DMS153 (cell line): ENCODE data around the gene BANP.
"Not testable (repeated sequence)": the region's sequence is repeated elsewhere in the genome, so short reads cannot be mapped to it uniquely, and the experiment has no call there.

Experiments
- DNase-seq: peaks from one replicate; lab custom pipeline; 2025; lab: John Stamatoyannopoulos, UW

BANP gene

GRCh38 chr16:88103581-88104188 lies 152.5 kb downstream of the BANP start:
- DNase-seq: no peak

- DNase-seq: not testable (repeated sequence)
Measured at GRCh38 chr16:88104363-88104762, 153.1 kb downstream of the BANP start.

- not testable (repeated sequence) for DNase-seq
Measured at GRCh38 chr16:88105574-88106140, 154.4 kb downstream of the BANP start.

- DNase-seq: not testable (repeated sequence)
Measured at GRCh38 chr16:88106566-88106965, 155.3 kb downstream of the BANP start.

- no peak for DNase-seq
Measured at GRCh38 chr16:88108762-88109161, 157.5 kb downstream of the BANP start.

- not testable (repeated sequence) for DNase-seq
Measured at GRCh38 chr16:88109726-88110621, 158.7 kb downstream of the BANP start.

- DNase-seq: not testable (repeated sequence)
Measured at GRCh38 chr16:88110875-88111494, 159.8 kb downstream of the BANP start.

GRCh38 chr16:88111976-88112375 lies 160.7 kb downstream of the BANP start:
- not testable (repeated sequence) for DNase-seq

GRCh38 chr16:88113545-88114045 lies 162.4 kb downstream of the BANP start:
- DNase-seq: no peak

GRCh38 chr16:88114541-88115228 lies 163.5 kb downstream of the BANP start:
- not testable (repeated sequence) for DNase-seq

- no peak for DNase-seq
Measured at GRCh38 chr16:88116121-88116520, 164.9 kb downstream of the BANP start.

GRCh38 chr16:88117476-88117868 lies 166.2 kb downstream of the BANP start:
- no peak for DNase-seq

GRCh38 chr16:88118376-88118775 lies 167.1 kb downstream of the BANP start:
- DNase-seq: no peak

- DNase-seq: not testable (repeated sequence)
Measured at GRCh38 chr16:88118852-88119741, 167.9 kb downstream of the BANP start.

GRCh38 chr16:88119881-88120751 lies 168.9 kb downstream of the BANP start:
- DNase-seq: not testable (repeated sequence)

- DNase-seq: no peak
Measured at GRCh38 chr16:88120812-88121211, 169.6 kb downstream of the BANP start.

- not testable (repeated sequence) for DNase-seq
Measured at GRCh38 chr16:88121391-88121790, 170.2 kb downstream of the BANP start.

GRCh38 chr16:88121886-88122580 lies 170.8 kb downstream of the BANP start:
- DNase-seq: no peak
